HG03520 (cell line): ENCODE results near the gene CUL2.

Experiments
- ATAC-seq: cut with Tn5 transposase; IDR thresholded peaks from one replicate; pipeline ENCODE4 v1.9.1; 2021; ENCODE audit warnings: mild to moderate bottlenecking, moderate library complexity; ENCODE audit not compliant: unreplicated experiment

The CUL2 gene

DNA sequence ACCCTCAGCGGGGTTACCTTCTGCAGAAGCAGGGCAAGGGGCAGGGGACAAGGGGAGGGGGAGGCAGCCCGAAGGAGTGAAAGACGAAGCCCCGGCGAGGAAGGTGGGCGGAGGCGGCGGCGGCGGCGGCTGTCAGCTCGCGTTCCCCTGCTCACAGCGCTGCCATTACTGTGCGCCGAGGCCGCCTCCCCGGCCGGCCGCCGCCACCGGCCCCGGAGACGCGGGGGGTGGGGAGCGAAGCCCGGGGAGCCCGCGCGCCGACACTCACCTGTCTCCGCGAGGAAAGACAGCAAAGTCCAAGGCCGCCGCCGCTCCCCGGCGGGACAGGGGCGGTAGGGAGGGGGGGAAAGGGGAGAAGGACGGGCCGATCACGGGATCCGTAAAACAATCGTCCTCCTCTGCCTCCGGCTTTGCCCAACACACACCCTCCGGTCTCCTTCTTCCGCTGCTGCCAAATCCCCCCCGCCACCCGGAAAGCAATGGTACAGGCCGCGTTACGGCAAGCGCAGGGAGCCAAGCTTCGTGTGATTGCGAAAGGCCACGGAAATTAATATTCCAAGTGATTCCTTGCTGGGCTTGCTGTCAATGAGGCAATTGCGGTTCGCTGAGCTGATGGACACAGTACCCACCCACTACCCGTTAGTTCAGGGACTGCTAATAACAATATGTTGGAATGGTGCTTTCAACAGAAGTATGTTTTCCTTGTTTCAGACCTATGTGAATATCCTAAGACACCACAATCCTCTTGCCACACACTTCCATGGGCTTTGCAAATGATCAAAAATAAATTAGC is at the start of gene CUL2:
CUL2 (minus strand) TSS at position 180 of the 793 bp plus-strand sequence. CDS start 19,024 bp downstream, outside the sequence.
- peak; percentile 95 for ATAC-seq

DNA sequence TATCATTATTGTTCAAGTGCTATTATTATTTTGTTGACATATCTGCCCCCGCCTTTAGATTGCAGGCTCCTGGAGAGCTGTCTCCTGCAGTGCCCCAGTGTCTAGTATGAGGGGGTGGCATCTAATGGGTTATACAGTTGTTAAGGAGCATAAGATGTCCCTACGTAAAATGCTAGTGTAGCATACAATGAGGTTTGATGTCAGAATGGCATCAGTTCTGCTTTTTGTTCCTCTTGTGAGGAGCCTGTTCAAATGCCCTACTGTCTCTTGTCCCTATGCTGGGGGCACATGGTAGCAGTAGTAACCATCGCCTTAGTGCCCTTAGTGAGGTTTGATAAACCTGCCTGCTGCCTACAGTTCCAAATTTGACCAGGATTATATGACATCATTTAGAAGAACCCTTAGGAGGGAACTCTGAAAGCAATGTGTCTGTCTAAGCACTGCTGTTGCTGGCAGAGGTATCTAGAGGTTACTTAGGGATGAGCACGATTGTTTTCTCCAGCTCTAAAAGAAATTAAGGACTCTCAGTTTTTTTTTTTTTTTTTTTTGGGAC is 46.2 kb upstream of the CUL2 start:
- ATAC-seq, result peak; percentile 52

DNA sequence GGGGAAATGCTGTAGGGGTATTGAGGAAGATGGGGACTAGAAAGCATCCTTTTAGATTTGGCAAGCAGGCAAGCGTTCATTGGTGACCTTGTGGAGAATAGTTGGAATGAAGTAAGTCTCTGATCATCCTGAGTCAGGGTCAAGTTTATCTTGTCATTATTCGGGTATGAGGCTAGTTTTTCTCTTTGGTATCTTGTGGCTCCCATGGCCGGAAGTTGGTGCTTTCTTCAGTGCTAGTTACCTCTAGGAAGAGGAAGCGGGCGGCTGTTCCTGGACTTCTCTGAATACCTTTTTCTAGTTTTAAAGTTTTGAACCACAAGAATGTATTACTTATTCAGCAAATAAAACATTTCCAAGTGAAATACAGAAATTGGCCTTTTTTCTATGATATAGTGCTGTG is 45.7 kb upstream of the CUL2 start:
- ATAC-seq, result no peak

DNA sequence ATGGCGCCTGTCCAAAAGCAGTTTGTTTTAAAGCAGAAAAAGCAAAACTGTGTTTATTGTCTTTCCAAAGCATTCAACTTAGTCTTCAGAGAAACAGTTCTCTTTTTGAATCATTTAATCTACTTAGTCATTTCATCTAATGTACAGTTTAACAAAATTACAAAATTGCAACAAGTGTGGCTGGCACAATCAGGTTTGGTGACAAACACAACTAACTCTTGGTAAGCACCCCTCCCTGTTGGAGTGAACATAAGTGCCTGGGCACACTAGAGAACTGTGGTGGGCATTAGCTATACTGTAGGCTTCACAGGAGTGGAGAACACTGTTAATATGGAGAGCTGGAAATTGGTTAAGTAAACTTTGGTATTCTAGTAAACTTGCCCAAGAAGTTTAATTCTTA is 43.4 kb upstream of the CUL2 start:
- no peak for ATAC-seq

DNA sequence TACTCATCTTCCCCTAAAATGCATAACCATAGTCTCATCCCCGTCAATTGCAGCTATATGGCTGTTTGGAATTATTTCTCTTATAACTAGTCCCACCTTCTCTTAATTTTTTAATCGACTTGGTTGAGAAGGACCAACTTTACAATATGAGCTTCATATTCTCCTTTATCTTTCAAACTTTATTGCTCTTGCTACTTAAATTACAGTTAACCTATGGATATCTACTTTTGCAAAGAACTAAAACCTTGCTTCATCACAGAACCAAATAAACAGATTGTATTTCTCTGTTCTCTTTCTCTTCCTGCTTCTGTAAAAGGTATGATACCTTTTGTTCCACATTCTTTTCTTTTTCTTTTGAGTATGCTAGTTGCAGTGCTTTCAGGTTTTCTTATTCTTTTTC is 42.6 kb upstream of the CUL2 start:
- no peak for ATAC-seq

DNA sequence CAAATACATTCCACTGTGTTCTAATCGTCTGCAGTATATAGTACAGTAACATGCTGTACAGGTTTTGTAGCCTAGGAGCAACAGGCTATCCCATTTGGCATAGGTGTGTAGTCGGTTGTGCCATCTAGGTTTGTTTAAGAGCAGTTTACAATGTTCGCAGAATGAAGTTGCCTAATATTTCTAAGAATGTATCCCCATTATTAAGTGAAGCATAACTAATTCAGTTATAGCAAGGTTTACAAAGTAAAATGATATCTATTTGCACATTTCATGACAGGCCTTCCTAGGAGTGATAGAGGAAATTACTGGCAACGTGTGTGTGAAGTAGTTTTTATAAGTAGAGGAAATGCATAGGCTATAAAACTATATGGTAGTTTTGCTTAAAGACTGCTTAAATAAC is 40.5 kb upstream of the CUL2 start:
- no peak for ATAC-seq

DNA sequence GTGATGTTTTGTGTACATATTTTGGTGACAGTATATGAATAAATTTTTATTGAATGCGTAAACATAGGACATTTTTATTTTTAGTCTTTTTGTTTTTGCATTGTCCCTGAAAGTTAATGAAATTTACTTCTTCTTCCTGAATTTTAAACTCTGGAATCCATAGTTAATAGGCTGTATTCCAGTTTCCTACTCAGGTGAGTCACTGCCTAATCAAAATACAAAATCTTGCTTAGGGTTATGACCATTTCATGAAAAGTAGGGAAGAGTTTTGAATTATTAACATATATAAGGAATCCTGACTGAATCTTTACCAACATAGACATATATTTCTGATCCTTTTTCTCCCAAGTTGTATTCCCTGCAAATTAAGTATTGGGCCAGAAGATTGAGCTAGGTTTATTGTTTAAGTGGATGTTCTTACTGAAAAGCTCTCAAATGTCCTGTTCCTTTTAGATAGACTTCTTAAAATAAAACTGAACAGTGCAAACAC is 39.1 kb upstream of the CUL2 start:
- ATAC-seq, result no peak

DNA sequence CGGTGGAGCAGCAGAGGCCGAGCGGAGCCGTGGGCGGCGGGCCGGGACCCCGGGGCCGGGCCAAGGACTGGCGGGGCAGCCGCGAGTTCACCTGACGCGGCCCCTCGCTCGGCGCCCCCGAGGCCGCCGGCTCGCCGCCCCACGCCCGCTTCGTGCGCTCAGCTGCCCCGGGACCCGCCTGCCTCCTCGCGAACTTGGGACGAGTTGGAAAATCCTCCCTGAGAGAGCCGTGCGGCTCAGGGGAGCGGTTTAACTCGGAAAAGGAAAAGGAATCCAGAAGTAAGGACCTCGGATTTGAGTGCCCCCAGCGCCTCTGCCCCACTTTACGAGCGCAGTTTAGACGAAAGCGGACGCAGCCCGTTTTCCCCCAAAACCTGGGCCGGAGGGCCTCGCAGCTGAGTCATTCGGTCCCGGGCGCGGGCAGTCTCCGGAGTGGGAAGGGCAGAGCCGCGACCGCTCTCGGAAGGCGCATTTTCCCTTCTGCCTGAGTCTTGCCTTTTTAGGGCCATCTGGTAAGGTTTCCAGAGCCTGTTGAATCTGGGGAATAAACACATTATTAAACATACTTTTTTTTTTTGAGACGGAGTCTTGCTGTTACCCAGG is 37.2 kb upstream of the CUL2 start:
- ATAC-seq, result peak; percentile 2

DNA sequence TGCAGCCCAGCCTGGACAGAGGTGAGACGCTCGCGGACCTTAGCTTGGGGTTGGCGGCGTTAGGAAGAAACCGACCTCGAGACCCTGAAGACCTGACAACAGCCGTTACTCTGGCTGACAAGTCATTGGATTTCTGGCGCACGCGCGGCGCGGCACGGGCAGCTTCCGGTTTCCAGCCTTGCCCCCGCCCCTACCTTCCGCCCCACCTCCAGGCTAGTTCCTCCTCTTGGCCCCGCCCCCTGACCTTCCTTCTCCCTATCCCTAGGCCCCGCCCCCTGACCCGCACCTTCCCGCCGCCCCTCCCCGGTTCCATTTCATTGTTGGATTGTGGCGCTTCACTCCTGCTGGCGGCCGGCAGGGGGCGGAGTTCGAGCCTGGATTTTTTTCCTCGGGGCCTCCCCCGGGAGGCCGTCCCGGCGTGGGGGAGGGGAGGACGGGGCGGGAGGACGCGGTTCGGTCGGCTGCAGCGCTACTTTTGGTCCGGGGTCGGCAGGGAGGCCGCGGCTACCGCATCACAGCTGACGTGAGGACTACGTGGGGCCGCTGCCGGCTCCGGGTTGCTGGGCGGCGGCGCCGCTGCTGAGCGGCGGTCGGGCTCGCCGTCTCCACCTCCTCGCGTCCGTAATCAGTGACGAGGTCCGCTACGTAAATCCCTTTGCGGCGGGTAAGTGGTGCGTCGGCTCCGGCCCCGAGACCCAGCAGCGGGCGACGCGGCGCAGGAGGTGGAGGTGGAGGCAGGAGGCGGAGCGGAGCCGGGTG is 36.6 kb upstream of the CUL2 start, which contains the start of gene CREM:
CREM (plus strand) TSS at position 317 of the 759 bp plus-strand sequence. CDS start 10,990 bp downstream, outside the sequence.
- peak; percentile 73 for ATAC-seq

DNA sequence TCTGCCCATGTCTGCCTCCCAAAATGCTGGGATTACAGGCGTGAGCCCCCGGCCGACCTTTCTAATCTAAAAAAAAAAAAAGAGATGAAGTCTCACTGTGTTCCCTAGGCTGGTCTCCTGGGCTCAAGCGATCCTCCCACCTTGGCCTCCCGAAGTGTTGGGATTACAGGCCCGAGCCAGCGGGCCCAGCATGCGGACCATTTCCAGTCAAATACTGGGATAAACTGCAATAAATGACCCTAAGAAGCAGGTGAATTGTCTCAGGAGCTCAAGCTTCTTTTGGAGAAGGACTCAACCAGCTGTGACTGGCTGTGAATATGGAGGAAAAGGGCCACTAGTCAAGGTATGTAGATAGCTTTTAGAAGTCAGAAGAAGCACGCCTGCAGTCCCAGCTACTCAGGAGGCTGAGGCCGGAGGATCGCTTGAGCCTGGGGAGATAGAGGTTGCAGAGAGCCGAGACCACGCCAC is 36.0 kb upstream of the CUL2 start:
- no peak for ATAC-seq

DNA sequence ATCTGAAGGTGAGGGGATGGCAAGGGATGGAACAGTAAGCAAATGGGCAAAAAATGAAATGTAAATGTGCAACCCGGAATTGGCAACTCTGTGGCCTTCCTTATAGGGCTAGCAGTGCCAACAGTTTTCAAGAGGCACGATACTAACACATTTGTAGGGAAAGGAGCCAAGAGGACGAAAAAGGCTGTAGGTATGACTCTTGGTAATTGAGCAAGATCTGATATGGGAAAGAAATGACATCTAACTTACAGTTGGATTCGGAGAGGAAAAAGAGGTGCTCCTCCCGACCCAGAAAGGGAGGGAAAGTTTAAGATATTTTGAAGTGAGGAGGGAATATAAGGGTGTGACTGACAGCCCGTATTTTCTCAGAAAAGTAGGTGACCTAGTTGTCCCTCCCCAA is 34.4 kb upstream of the CUL2 start:
- no peak for ATAC-seq

DNA sequence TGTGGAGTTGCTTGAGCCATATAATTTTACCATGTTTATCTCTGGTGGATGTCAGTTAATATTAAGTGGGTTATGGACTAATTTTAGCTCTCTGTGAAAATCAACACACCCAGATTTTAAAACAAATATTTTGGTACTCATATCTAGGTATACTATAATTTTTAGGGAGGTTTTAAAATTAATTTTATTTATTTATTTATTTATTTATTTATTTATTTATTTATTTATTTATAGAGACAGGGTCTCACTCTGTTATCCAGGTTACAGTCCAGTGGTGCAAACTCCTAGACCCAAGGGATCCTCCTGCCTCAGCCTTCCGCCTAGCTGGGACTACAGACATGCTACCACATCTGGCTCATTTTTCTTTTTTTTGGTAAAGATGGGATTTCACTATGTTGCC is 29.2 kb upstream of the CUL2 start:
- ATAC-seq, result no peak

DNA sequence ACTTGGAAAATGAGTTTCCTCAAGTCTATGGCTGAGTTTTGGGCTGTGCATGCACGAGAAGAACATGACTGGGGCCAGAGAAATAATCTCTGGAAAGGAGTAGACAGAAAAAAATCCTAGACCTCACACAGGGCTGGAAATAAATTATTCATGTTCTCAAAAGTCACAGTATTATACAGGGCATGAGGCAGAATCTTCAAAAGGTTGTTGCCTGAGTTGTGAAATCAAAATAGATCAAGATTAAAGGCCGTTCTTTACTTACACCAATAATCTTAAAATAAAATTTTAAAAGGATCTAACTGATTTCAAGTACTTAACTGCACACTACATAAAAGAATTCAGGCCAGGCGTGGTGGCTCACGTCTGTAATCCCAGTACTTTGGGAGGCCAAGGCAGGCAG is 22.4 kb upstream of the CUL2 start:
- ATAC-seq, result no peak

DNA sequence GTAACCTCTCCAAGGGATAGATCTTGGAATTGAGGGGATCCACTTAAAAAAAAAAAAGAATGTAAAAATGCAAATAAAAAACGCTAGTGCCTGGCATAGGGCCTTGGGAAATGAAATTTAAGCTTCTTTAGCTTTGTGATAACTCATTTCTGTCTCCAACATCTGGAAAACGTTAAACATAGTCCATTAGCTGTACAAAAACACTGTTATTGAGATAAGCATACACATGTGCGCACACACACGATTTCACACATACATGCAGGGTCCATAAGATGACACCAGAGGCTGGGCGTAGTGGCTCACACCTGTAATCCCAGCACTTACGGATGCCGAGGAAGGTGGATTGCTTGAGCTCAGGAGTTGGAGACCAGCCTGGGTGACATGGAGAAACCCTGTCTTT is 13.7 kb upstream of the CUL2 start:
- ATAC-seq, result no peak

DNA sequence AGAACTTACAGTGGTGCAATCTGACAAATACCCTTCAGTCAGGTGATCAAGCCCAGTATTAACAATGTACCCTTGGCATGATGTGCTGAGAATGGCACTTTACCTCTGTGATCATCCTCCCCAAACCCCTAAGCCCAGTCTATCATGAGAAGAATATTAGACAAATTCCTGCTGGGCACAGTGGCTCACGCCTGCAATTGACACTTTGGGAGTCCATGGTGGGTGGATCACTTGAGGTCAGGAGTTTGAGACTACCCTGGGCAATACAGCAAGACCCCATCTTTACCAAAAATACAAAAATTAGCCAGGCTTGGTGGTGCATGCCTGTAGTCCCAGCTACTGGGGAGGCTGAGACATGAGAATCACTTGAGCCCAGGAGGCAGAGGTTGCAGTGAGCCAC is 7.4 kb upstream of the CUL2 start:
- ATAC-seq, result no peak

DNA sequence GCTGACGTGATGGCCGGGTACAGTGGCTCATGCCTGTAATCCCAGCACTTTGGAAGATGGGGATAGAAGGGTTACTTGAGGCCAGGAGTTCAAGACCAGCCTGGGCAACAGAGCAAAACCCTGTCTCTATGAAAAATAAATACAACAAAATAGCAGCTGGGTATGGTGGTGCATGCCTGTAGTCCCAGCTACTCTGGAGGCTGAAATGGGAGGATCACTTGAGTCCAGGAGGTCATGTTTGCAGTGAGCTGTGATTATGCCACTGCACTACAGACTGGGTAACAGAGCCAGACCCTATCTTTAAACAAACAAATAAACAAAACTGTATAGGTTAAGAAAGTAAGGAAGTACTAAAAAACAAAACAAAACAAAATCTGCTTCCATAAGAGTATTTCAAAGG is 6.2 kb upstream of the CUL2 start:
- no peak for ATAC-seq

DNA sequence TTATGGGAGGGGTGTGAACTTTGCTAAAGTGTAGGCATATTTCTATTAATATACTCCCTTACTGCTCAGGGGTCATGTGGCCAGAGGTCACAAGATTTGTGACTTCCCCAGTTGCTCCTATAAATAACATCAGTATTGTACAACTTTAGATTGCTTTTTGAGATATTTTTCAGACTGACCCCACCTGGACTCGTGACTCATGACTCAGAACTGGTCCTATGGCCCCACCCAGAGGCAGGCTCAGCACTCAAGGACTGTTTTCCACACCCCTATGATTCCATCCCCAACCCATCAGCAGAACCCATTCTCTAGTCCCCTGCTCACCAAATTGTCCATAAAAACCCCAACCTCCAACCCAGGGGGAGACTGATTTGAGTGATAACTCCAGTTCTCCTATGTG is 2.7 kb upstream of the CUL2 start:
- ATAC-seq, result no peak

DNA sequence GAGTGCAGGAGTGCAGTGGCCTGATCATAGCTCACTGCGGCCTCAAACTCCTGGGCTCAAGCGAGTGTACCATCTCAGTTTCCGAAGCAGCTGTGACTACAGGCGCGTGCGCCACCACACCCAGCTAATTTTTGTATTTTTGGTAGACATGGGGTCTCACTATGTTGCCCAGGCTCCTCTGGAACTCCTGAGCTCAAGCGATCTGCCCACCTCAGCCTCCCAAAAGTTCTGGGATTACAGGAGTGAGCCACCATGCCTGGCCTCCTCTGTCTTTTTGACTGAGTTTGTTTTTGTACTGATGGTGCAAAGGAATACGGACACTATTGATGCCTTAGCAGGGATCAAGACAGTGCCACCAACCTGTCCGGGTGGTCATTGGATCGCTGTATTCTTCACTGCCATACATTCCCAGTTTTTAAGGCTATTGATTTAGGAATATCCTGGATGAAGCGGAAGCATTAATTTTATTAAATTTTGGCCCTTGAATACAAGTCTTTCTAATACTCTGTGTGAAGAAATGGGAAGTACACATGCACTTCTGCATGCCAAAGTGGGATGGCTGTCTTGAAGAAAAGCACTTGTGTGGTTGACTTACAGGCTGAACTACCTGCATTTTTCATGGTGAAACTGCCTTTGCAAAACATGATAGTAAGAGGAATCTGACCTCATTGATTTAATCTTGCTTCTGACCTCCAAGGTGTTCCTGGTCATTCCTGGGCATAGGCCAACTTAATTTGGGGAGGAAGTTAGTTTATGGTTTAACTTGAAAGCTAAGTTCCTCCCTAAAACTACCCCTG is 2.1 kb upstream of the CUL2 start:
- ATAC-seq, result no peak

DNA sequence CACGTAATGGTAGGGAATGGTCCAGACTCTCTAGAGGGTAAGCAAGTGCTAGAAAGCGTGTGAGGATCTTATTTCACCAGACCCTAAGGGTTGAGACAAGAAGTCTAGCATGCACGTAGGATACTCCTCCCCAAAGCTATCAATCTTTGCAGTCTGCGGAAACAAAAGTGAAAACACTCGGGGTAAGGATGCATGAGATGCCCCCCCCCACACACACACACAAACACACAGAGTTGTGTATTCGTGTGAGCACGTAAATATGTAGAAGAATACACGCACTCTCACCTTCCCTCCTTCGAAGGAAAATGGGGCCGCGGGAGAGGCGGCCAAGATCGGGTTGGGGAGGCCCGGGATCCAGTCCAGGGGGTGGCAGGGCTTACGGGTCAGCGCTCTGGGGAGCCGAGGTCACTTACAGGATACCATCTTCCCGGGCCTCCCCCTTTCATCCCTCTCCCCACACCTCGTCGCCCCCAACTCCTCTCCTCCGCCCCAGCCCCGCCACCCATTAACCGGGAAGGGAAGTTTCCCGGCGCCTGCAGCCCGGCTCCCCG is 455 bp downstream of the CUL2 start:
- peak; percentile 25 for ATAC-seq

DNA sequence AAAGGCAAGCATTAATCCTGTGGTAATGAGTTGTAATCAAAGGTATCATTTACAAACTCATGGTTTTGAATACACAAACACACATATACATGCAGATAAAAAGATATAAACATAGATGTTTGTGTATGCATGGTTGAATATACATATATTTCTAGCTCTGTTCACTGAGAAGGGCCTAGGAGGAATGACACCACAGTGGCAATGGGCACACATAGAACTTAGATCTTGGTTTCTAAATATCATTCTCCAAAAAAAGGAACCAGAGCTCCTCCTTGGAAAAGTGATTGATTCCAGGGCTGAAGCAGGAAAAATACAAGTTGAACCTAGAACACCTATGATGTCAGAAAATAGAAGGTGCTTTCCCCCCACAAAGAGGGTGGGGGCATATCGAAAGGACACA is 6.9 kb downstream of the CUL2 start:
- ATAC-seq, result no peak
